Esophagus squamous epithelium (tissue), 5 donors: Measurements from ENCODE around the gene MED27. TPM values are rescaled to one million over a fixed set of nuclear protein-coding genes. Genes with fewer than 3 reads are reported as not detected.

ENCODE experiments used
- DNase-seq: peaks from one replicate; lab custom pipeline; 2025; lab: John Stamatoyannopoulos, UW
- H3K27ac ChIP-seq, 4 donors: fragments of 200-600 bp; sonication (generic); one replicate each; pipeline ENCODE4 v1.5.1; 2016 to 2019; ENCODE audit warnings: mild to moderate bottlenecking in 1 of 4
- H3K27me3 ChIP-seq, 4 donors: fragments of 200-600 bp; sonication (generic); 1 replicate in 3 of 4; 2 replicates in 1 of 4; pipeline versions ENCODE4 v1.5.1 to v1.6.0; 2017 to 2021; ENCODE audit warnings: antibody characterized with exemption in 1 of 4
- H3K36me3 ChIP-seq, 3 donors: fragments of 200-600 bp; sonication (generic); one replicate each; pipeline ENCODE4 v1.5.1; 2016 to 2019
- H3K4me1 ChIP-seq, 3 donors: fragments of 200-600 bp; sonication (generic); one replicate each; pipeline ENCODE4 v1.5.1; 2017 to 2019
- H3K4me3 ChIP-seq, 4 donors: fragments of 200-600 bp; sonication (generic); 1 replicate in 3 of 4; 2 replicates in 1 of 4; pipeline ENCODE4 v1.5.1; 2016 to 2019; ENCODE audit warnings: mild to moderate bottlenecking in 2 of 4, moderate library complexity in 1 of 4
- H3K9me3 ChIP-seq, 3 donors: fragments of 200-600 bp; sonication (generic); one replicate each; pipeline ENCODE4 v1.5.1; 2016 to 2019
- POLR2A ChIP-seq, 4 donors: fragments of 450-650 bp; IDR thresholded peaks; one replicate each; pipeline ENCODE4 v1.6.1; 2017; ENCODE audit warnings: antibody characterized with exemption in 4 of 4, mild to moderate bottlenecking in 4 of 4, moderate library complexity in 3 of 4
- WGBS, 2 donors: methylation state at CpG; one replicate each; pipeline ENCODE4 v1.1.5; 2018; 5-methylcytosine and 5-hydroxymethylcytosine counted together
- intact Hi-C: fragments of 100-400 bp; cut with DNase I; formaldehyde crosslinking; loops from one replicate; pipeline ENCODE4 v1.15.0; 2022
- total RNA-seq, 4 donors: library from RNA; depleted of rRNA; stranded (reverse); fragments of >200 nt; gene quantifications; one replicate each; pipeline ENCODE4 v1.1.0, GENCODE V29; 2016
- TF ChIP-seq, protein P1 (sequence below), 6 experiments: fragments of 450-650 bp in 4 of 6; fragments of 200-600 bp in 2 of 6; sonication (generic) in 2 of 6; IDR thresholded peaks; one replicate each; pipeline ENCODE4 v1.5.1; 2016 to 2019; ENCODE audit warnings: antibody characterized with exemption in 6 of 6, mild to moderate bottlenecking in 4 of 6, moderate library complexity in 4 of 6
- donor health status: DM: yes; HTN: yes; CAD: no.

The MED27 gene
- total RNA-seq, 4 donors from 2014 or later, result 10.6 to 20.0 (median 17.6) TPM

GRCh38 chr9:131845305-131846298 is 234.1 kb downstream of the MED27 start:
- DNase-seq, result no peak
- Histone ChIP-seq H3K4me3 (no peak overlapping the region), H3K27me3 (peaks cover 0 to 45% (median 0%) of the 10 kb centered on the region in 4 donors), H3K27ac (no peak overlapping the region), H3K4me1 (no peaks in the 10 kb centered on the region), H3K36me3 (no peaks in the 10 kb centered on the region), H3K9me3 (no peaks in the 10 kb centered on the region)
- WGBS, 2 donors, result 70 to 73% methylated on average over 20 to 25 of the region's 29 CpGs
- intact Hi-C loops, result no loop called here
- TF ChIP-seq POLR2A (IDR thresholded peaks at IDR 0.05), result no peak
- TF ChIP-seq, protein P1, sequence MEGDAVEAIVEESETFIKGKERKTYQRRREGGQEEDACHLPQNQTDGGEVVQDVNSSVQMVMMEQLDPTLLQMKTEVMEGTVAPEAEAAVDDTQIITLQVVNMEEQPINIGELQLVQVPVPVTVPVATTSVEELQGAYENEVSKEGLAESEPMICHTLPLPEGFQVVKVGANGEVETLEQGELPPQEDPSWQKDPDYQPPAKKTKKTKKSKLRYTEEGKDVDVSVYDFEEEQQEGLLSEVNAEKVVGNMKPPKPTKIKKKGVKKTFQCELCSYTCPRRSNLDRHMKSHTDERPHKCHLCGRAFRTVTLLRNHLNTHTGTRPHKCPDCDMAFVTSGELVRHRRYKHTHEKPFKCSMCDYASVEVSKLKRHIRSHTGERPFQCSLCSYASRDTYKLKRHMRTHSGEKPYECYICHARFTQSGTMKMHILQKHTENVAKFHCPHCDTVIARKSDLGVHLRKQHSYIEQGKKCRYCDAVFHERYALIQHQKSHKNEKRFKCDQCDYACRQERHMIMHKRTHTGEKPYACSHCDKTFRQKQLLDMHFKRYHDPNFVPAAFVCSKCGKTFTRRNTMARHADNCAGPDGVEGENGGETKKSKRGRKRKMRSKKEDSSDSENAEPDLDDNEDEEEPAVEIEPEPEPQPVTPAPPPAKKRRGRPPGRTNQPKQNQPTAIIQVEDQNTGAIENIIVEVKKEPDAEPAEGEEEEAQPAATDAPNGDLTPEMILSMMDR (IDR thresholded peaks at IDR 0.05), result no peak

- Histone ChIP-seq H3K4me3 (no peak overlapping the region), H3K36me3 (no peaks in the 10 kb centered on the region), H3K27me3 (peaks cover 0 to 54% (median 0%) of the 10 kb centered on the region in 4 donors), H3K27ac (no peak overlapping the region), H3K9me3 (no peaks in the 10 kb centered on the region), H3K4me1 (no peaks in the 10 kb centered on the region)
- no peak for DNase-seq
- intact Hi-C loops, result no loop called here
- TF ChIP-seq, protein P1 (IDR thresholded peaks at IDR 0.05), result no peak
- TF ChIP-seq POLR2A (IDR thresholded peaks at IDR 0.05), result no peak
- WGBS, 2 donors, result 80 to 86% methylated on average over 4 of the region's 4 CpGs
Observed at GRCh38 chr9:131844745-131845118, 234.9 kb downstream of the MED27 start.

DNA sequence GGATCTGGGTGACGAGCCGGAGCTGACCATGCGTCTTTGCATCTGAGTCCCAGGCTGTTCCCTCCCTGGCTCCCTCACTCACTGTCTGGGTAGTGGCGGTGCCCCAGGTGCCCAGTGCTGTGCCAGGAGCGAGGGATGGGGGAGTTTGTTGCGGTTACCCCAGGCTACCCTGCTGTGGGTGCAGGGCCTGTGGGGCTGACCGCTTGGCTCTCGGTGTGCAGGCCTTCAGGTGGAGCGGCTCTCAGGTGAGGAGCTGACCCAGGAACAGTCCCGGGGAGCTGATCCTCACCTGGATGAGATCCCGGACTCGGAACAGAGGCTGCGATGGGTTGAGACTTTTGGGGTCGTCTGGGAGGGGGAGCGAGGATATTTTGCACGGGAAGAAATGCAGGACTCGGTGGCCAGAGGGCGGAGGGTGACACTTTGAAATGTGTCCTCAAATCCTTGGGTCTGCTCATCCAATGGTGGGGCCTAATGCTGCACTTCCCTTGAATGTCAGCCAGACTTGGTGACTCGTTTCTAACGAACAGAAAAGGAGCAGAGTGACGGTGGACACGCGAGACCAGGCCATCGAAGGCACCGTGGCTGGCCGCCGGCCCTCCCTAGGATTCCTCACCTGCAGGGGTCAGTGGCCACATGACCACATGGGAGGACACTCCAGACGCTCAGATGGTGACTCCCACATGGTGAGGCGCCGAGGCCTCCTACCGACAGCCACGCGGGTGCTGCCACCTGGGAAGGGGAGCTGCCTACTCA is 235.5 kb downstream of the MED27 start:
- intact Hi-C loops, result no loop called here
- Histone ChIP-seq H3K4me3 (no peak overlapping the region), H3K9me3 (no peaks in the 10 kb centered on the region), H3K27ac (no peak overlapping the region), H3K27me3 (peaks cover 0 to 56% (median 0%) of the 10 kb centered on the region in 4 donors), H3K4me1 (no peaks in the 10 kb centered on the region), H3K36me3 (no peaks in the 10 kb centered on the region)
- WGBS, 2 donors, result 80 to 83% methylated on average over 21 to 25 of the region's 33 CpGs
- no peak for DNase-seq
- TF ChIP-seq POLR2A (IDR thresholded peaks at IDR 0.05), result no peak
- TF ChIP-seq, protein P1 (IDR thresholded peaks at IDR 0.05), result no peak

DNA sequence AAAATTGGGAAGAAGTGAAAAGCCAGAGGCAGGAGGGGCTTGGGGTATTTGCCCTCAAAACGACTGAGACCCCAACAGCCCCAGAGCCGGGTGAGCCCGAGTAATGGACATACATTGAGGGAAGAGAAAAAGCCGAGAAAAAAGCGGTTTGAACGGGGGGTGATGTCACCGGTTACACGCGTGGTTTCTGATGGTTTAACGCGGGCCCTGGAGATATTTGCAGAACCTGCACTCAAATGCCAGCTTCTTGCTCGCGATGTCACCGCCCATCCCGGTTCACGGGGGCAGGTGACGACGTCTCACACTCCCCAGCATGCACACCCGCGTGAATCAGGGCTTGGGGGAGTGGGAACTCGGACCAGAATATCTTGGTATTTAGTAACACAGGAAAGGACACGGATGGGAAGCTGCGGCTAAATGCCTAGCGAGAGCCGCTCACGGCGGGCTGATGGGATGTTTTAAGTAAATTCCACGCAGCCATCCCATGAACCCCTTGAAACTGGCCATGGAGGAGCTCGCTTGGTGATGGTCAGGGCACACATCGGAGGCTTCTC is 237.8 kb downstream of the MED27 start:
- no peak for DNase-seq
- Histone ChIP-seq H3K36me3 (no peaks in the 10 kb centered on the region), H3K4me3 (no peak overlapping the region), H3K27ac (no peak overlapping the region), H3K27me3 (peaks cover 0 to 76% (median 0%) of the 10 kb centered on the region in 4 donors), H3K4me1 (no peaks in the 10 kb centered on the region), H3K9me3 (no peaks in the 10 kb centered on the region)
- intact Hi-C loops, result no loop called here
- 66 to 69% methylated on average over 23 to 30 of the region's 30 CpGs for WGBS, 2 donors
- TF ChIP-seq, protein P1 (IDR thresholded peaks at IDR 0.05), result no peak
- no peak for TF ChIP-seq POLR2A (IDR thresholded peaks at IDR 0.05)
